ENCODE data around the gene EXOC2. TPM values are rescaled to one million over a fixed set of nuclear protein-coding genes. Genes with fewer than 3 reads are reported as not detected.

The EXOC2 gene
- total RNA-seq, 2 experiments from 2014 or later: 34.5 to 34.9 TPM

DNA sequence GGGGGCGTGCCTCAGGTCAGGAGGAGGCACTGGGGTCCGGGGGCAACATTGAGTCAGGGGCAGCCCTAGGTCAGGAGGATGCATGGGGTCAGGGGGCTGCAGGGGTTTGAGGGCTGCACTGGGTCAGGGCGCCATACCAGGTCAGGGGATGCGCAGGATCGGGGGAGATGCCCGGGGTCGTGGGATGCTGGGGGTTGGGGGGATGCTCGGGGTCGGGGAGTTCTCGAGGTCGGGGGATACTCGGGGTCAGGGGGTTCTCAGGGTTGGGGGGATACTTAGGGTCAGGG is 727 bp upstream of the EXOC2 start:
- H3K27me3 Mint-ChIP-seq (ENCODE audit: low read depth): no peaks in the 10 kb centered on the region
- ChIA-PET POLR2A (interaction anchor here (0.5 to 3.1 kb wide), 6 partner anchors 10 to 123 kb away, joined by 3 to 26 read pairs (median 6); no protein-coding TSS in a partner anchor), CTCF (interaction anchor here (0.7 to 2.3 kb wide), 4 partner anchors 8 to 100 kb away, joined by 3 to 11 read pairs (median 6); no protein-coding TSS in a partner anchor)
- H3K4me1 Mint-ChIP-seq (ENCODE audit: low read depth): peaks cover 37% of the 10 kb centered on the region
- no peaks in the 10 kb centered on the region for H3K9me3 Mint-ChIP-seq (ENCODE audit: insufficient read depth)
- no peak for DNase-seq
- no peak for ATAC-seq
- H3K27ac Mint-ChIP-seq: peak overlapping the region; percentile 92
- peak overlapping the region; percentile 96 for H3K4me3 Mint-ChIP-seq
- H3K36me3 Mint-ChIP-seq (ENCODE audit: low read depth): peaks cover 6% of the 10 kb centered on the region

DNA sequence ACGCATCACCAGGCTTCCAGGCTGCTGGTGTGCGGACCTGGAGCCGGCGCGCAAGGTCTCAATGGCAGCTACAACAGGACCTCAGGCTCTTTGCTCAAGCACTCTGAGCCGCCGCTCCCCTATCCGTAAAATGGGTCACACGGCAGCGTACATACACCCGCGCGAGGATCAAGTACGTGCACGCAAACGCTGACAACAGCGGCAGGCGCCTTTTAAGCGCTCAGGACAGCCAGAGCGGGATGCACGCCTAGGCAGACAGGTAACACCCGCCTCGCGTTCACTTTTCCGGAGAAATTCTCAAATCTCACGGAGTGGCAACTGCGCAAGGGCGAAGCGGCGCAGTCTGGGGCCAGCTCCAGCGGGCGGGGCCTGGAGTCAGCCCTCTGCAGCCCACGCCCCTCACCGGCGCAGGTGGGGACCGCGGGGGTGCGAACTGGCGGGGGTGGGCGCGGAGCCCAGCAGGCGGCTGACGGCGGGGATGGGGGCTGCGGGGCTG is 535 bp downstream of the EXOC2 start:
- H3K9me3 Mint-ChIP-seq (ENCODE audit: insufficient read depth): no peaks in the 10 kb centered on the region
- H3K4me1 Mint-ChIP-seq (ENCODE audit: low read depth): peaks cover 37% of the 10 kb centered on the region
- ChIA-PET CTCF (interaction anchor here (0.7 to 2.3 kb wide), 8 partner anchors 9 to 98 kb away, joined by 3 to 12 read pairs (median 7); no protein-coding TSS in a partner anchor), POLR2A (interaction anchor here (0.9 to 3.1 kb wide), 6 partner anchors 9 to 300 kb away, joined by 3 to 26 read pairs (median 8); partner anchors contain the start of gene IRF4)
- DNase-seq (peak; percentile 86), ATAC-seq (peak; percentile 93)
- H3K36me3 Mint-ChIP-seq (ENCODE audit: low read depth): peaks cover 6% of the 10 kb centered on the region
- peak overlapping the region; percentile 96 for H3K4me3 Mint-ChIP-seq
- H3K27me3 Mint-ChIP-seq (ENCODE audit: low read depth): no peaks in the 10 kb centered on the region
- peak overlapping the region; percentile 90 for H3K27ac Mint-ChIP-seq

DNA sequence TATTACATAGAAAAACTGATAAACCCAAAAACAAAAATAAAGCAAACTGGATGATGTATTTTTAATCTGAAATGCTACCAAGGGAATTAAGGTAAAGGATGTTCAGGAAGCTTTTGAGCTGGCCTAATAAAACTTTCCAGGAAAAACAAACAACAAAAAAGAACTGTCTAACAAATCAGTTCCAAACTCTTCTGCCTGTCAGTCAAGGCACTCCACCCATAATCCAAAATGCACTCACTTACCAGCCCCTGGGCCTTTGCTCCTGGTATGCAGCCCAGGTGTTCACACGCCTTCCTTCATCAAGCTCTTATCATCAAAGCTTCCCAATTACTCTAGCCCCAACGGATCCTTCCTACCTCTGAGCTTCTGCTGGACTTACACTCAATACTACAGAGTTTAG is 3.7 kb downstream of the EXOC2 start:
- H3K27ac Mint-ChIP-seq: no peak overlapping the region

DNA sequence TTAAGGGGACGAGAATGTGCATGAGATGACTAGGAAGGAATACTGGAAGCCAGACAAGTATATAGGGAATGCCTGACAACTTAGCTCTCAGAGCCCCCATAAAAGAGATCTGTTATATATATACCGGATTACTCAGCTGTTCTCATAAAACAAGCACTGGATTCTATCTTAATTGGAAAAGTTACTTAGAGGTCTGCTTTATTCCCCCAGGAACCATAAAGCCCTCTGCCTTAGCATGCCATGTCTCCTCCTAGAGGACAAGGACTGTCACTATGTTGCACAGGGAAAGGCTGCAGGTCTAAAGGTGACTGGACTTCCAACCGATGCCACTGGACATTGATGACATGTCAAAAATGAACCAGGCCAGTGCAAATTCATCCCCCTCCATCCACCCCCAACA is 6.4 kb downstream of the EXOC2 start:
- peaks cover 52% of the 10 kb centered on the region for H3K4me1 Mint-ChIP-seq (ENCODE audit: low read depth)

More for the DNA sequence above, 3.7 kb downstream of the EXOC2 start:
- ChIA-PET CTCF (interaction anchor here (1.0 to 2.0 kb wide), 4 partner anchors 16 to 96 kb away, joined by 3 to 7 read pairs (median 3); no protein-coding TSS in a partner anchor), POLR2A (interaction anchor here (0.6 kb wide), 1 partner anchor 24 kb away, joined by 3 read pairs; no protein-coding TSS in a partner anchor)
- H3K9me3 Mint-ChIP-seq (ENCODE audit: insufficient read depth): no peaks in the 10 kb centered on the region
- no peaks in the 10 kb centered on the region for H3K27me3 Mint-ChIP-seq (ENCODE audit: low read depth)
- H3K36me3 Mint-ChIP-seq (ENCODE audit: low read depth): peaks cover 14% of the 10 kb centered on the region
- peaks cover 47% of the 10 kb centered on the region for H3K4me1 Mint-ChIP-seq (ENCODE audit: low read depth)
- ATAC-seq (no peak), DNase-seq (no peak)
- no peak overlapping the region for H3K4me3 Mint-ChIP-seq

DNA sequence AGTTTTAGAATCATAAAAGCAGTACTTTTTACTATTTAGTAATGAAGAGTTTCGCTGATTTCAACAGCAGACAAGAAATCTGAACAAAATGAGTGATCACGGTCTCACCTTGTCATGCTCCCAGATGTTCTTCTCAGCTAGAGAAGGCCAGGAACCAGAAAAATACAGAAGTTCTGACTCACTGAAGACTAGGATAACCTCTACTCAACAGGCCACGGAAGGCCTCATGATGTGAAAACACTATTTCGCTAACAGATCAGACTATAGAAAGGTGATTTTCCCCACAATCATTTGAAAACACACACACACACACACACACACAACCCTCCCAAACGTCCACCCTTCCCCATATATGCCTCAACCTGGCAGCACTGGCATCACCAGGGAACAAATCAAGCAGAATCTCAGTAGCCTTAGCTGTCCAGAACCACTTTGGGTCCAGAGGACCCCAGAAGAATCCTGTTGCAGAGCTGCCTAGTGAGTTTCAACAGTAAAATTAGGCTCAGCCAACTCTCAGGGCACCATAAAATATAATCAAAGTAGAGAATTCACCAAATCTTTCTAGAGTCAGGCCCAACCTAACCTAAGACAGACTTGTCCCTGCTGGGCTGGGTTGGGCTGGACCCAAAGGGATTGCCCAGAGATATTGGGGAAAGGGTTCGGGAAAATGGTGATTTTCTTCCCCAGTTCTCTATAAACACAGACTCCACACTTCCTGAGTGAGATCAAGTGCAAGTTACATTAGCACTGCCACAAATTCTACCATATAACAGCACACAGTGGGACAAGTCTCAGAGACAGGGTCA is 7.9 kb downstream of the EXOC2 start:
- POLR2A ChIA-PET: interaction anchor here (0.7 to 2.6 kb wide), 2 partner anchors 7 to 93 kb away, joined by 3 to 18 read pairs; partner anchors contain the start of gene EXOC2
- Mint-ChIP-seq H3K4me3 (peak overlapping the region; percentile 24), H3K27ac (peak overlapping the region; percentile 83), H3K4me1 (ENCODE audit: low read depth) (peaks cover 54% of the 10 kb centered on the region), H3K36me3 (ENCODE audit: low read depth) (peaks cover 18% of the 10 kb centered on the region), H3K9me3 (ENCODE audit: insufficient read depth) (no peaks in the 10 kb centered on the region), H3K27me3 (ENCODE audit: low read depth) (no peaks in the 10 kb centered on the region)
- peak; percentile 43 for ATAC-seq
- CTCF ChIA-PET: interaction anchor here (2.7 kb wide), 1 partner anchor 37 kb away, joined by 11 read pairs; no protein-coding TSS in a partner anchor
- no peak for DNase-seq

More for the DNA sequence above, 6.4 kb downstream of the EXOC2 start:
- Mint-ChIP-seq H3K27ac (no peak overlapping the region), H3K4me3 (no peak overlapping the region), H3K9me3 (ENCODE audit: insufficient read depth) (no peaks in the 10 kb centered on the region), H3K27me3 (ENCODE audit: low read depth) (no peaks in the 10 kb centered on the region), H3K36me3 (ENCODE audit: low read depth) (peaks cover 16% of the 10 kb centered on the region)
- ATAC-seq (no peak), DNase-seq (no peak)
- CTCF ChIA-PET: no interaction called here
- POLR2A ChIA-PET: no interaction called here

DNA sequence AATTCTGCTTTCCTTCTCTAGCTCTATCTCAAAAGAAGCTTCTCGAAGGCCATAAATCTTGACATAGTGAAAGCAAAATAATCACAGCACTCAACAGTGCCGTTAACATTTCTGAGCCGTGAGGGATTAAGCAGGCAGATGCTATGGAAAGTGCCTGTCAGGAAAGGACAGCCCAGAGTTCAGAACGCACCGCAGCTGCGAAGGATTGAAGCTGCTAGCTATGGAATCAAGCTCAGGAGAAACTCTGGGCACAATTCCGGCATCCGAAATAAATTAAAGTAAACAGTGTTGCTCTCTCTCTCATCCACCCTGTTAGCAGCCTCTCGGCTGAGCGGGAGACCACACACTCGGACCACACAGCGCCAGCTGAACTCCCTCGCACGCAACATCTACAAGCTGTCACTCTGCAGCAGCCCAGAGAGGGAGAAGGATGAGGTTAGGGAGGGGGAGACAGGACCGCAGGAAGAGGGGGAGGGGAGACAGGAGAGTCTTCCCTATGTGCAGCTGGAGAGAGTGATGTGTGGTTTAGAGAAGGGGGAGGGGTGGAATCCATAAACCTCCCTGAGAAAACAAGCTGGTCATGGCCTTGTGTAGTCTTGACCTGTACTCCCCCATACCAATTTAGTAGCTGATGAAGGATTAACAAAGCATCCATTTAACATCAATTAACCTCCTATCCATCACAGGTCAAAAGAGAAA is 9.0 kb downstream of the EXOC2 start:
- Mint-ChIP-seq H3K27me3 (ENCODE audit: low read depth) (no peaks in the 10 kb centered on the region), H3K4me3 (peak overlapping the region; percentile 54), H3K27ac (peak overlapping the region; percentile 81), H3K36me3 (ENCODE audit: low read depth) (peaks cover 17% of the 10 kb centered on the region), H3K9me3 (ENCODE audit: insufficient read depth) (no peaks in the 10 kb centered on the region), H3K4me1 (ENCODE audit: low read depth) (peaks cover 47% of the 10 kb centered on the region)
- DNase-seq (peak; percentile 62), ATAC-seq (peak; percentile 73)
- CTCF ChIA-PET: interaction anchor here (0.7 to 2.7 kb wide), 9 partner anchors 8 to 107 kb away, joined by 3 to 12 read pairs (median 4); partner anchors contain the start of gene EXOC2
- POLR2A ChIA-PET: interaction anchor here (1.0 to 2.6 kb wide), 2 partner anchors 8 to 27 kb away, joined by 3 to 18 read pairs; partner anchors contain the start of gene EXOC2

DNA sequence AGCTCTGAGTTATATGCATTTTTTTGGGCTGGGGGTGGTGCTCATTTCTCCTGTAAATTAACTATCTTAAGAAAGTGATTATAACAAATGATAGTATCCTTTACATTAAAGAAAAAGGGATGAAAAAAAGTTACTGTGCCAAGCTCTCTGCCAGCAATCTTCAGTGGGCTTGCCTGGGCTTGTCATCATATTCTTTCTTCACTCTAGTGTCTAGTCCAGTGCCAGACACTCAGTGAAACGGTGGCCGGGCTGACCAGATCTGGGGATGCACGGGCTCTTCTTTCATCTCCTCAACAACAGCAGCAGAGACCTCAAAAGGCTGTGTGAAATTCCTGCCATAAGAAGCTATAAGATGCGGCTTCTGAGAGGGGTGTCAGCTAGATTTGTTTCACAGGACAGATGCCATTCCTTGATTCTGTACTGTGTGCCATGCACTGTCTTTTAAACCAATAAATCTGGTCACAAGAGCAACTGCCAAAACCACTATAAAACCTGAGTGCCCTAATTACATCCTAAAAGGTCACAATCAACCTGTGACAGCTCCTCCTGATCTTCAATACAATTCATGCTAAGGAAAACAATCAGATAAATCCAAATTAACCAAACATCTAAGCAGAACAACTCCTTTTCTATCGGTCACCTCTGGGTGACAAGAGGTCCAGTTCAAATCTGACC is 12.1 kb downstream of the EXOC2 start:
- H3K9me3 Mint-ChIP-seq (ENCODE audit: insufficient read depth): no peaks in the 10 kb centered on the region
- CTCF ChIA-PET: interaction anchor here (1.0 to 1.2 kb wide), 3 partner anchors 11 to 18 kb away, joined by 3 read pairs; no protein-coding TSS in a partner anchor

DNA sequence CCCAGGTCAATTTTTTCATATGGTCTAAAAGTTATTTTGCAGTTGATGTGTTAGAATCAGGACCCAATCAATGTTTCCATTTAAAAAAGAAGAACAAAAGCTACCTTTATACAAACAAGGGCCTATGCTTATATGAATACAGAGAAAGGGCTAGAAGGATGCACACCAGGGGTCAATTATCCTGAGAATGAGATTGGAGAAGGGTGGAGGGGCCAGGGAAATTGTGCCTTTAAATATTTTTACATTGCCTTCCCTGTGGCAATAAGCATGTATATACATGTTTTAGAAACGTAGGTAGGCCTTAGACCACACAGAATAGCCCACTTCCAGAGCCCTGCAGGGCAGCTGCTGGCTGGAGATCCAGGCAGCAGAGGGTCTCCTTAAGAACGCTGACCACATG is 12.7 kb downstream of the EXOC2 start:
- Mint-ChIP-seq H3K27me3 (ENCODE audit: low read depth) (no peaks in the 10 kb centered on the region), H3K27ac (peak overlapping the region; percentile 3), H3K4me3 (no peak overlapping the region), H3K4me1 (ENCODE audit: low read depth) (peaks cover 43% of the 10 kb centered on the region), H3K36me3 (ENCODE audit: low read depth) (peaks cover 18% of the 10 kb centered on the region), H3K9me3 (ENCODE audit: insufficient read depth) (no peaks in the 10 kb centered on the region)
- ChIA-PET CTCF (interaction anchor here (0.6 to 2.1 kb wide), 5 partner anchors 12 to 42 kb away, joined by 3 to 5 read pairs (median 3); no protein-coding TSS in a partner anchor), POLR2A (interaction anchor here (2.0 kb wide), 1 partner anchor 12 kb away, joined by 8 read pairs; the partner anchor contains the start of gene EXOC2)
- no peak for DNase-seq
- ATAC-seq: no peak

More for the DNA sequence above, 12.1 kb downstream of the EXOC2 start:
- H3K36me3 Mint-ChIP-seq (ENCODE audit: low read depth): peaks cover 22% of the 10 kb centered on the region
- H3K27me3 Mint-ChIP-seq (ENCODE audit: low read depth): no peaks in the 10 kb centered on the region
- H3K4me3 Mint-ChIP-seq: no peak overlapping the region
- peaks cover 47% of the 10 kb centered on the region for H3K4me1 Mint-ChIP-seq (ENCODE audit: low read depth)
- DNase-seq: no peak
- no peak overlapping the region for H3K27ac Mint-ChIP-seq
- ATAC-seq: no peak
- POLR2A ChIA-PET: interaction anchor here (2.0 kb wide), 1 partner anchor 12 kb away, joined by 8 read pairs; the partner anchor contains the start of gene EXOC2

DNA sequence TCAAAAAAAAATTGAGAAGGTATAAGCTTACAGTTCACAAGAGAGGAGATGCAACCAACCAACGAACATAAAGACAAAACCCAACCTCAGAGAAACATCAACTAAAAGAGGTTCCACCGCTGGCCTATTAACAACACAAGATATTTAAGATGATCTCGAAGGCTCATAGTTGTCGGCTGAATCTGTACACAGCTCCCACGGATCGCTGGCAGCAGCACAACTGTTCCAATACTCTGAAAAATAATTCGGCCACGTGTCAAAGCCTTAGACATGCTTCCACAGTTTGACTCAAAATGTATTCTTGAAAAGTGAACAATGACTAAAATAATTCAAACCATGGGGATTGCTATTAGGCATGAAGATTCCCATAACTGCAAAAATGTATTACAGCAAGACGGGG is 13.7 kb downstream of the EXOC2 start:
- Mint-ChIP-seq H3K27ac (no peak overlapping the region), H3K9me3 (ENCODE audit: insufficient read depth) (no peaks in the 10 kb centered on the region), H3K27me3 (ENCODE audit: low read depth) (no peaks in the 10 kb centered on the region), H3K36me3 (ENCODE audit: low read depth) (peaks cover 15% of the 10 kb centered on the region), H3K4me3 (no peak overlapping the region), H3K4me1 (ENCODE audit: low read depth) (peaks cover 45% of the 10 kb centered on the region)
- POLR2A ChIA-PET: interaction anchor here (0.7 kb wide), 1 partner anchor 14 kb away, joined by 3 read pairs; the partner anchor contains the start of gene EXOC2
- no peak for DNase-seq
- no peak for ATAC-seq
- CTCF ChIA-PET: interaction anchor here (2.1 kb wide), 1 partner anchor 43 kb away, joined by 5 read pairs; no protein-coding TSS in a partner anchor

DNA sequence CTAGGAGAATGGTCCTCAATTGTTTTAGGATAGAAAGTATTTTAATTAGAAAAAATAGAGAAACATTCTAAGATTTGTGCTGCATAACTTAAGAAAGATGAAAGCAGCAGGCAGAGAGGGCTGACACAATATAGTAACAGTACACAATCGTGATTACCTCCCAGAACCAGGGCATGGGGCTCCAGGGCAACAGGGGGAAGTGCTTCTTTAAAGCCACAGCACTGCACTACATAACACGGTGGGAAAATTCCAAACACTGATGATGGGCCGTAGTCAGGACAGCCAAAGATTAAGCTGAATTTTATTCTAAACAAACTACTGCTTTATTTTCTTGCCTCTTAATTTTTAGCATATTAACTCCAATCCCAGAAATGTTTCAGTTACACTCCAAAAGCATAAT is 14.4 kb downstream of the EXOC2 start:
- CTCF ChIA-PET: interaction anchor here (2.1 kb wide), 1 partner anchor 44 kb away, joined by 5 read pairs; no protein-coding TSS in a partner anchor
- no peak for DNase-seq

DNA sequence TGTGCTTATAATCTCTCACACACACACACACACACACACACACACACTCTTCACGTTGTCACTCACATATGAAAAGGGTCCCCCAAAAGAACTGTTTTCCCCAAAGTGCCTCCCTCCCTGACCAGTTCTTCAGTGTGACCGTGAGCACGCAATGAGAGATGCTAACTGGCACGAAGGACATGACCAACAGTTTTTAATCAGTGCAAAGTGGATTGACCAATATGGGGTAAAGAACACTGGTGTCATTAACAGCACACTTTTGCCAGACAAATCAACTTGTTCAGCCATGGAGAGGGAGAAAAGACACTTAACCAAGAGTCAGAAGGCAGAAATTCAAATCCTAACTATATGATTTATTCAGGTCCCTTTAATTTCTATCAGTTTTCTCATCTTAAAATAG is 15.0 kb downstream of the EXOC2 start:
- no peak for DNase-seq
- CTCF ChIA-PET: no interaction called here
- no peak for ATAC-seq
- Mint-ChIP-seq H3K9me3 (ENCODE audit: insufficient read depth) (no peaks in the 10 kb centered on the region), H3K27ac (no peak overlapping the region), H3K36me3 (ENCODE audit: low read depth) (peaks cover 15% of the 10 kb centered on the region), H3K27me3 (ENCODE audit: low read depth) (no peaks in the 10 kb centered on the region), H3K4me3 (no peak overlapping the region), H3K4me1 (ENCODE audit: low read depth) (peaks cover 32% of the 10 kb centered on the region)
- POLR2A ChIA-PET: no interaction called here

More for the DNA sequence above, 14.4 kb downstream of the EXOC2 start:
- no peak for ATAC-seq
- Mint-ChIP-seq H3K36me3 (ENCODE audit: low read depth) (peaks cover 15% of the 10 kb centered on the region), H3K27ac (no peak overlapping the region), H3K27me3 (ENCODE audit: low read depth) (no peaks in the 10 kb centered on the region), H3K4me1 (ENCODE audit: low read depth) (peaks cover 37% of the 10 kb centered on the region), H3K4me3 (no peak overlapping the region), H3K9me3 (ENCODE audit: insufficient read depth) (no peaks in the 10 kb centered on the region)
- POLR2A ChIA-PET: no interaction called here

Data from activated CD8-positive, alpha-beta T cell treated with anti-CD3 and anti-CD28 coated beads, Interleukin-2, amount 10 ng/mL, durations not matched to agents 7 days and 5 days (primary cell).